Chondrocyte (in vitro differentiated cells): Measurements from ENCODE around the gene ZDHHC6. TPM values are rescaled to one million over a fixed set of nuclear protein-coding genes. Genes with fewer than 3 reads are reported as not detected.
"Not testable (repeated sequence)": the region's sequence is repeated elsewhere in the genome, so short reads cannot be mapped to it uniquely, and the experiment has no call there.

Source experiments
- DNase-seq: peaks from one replicate; pipeline ENCODE4 v3.0.0; 2021; ENCODE audit warnings: mixed read lengths, low spot score
- H3K27ac Mint-ChIP-seq: one replicate; pipeline ENCODE4 v1.8.0; 2021; ENCODE audit warnings: mild to moderate bottlenecking, moderate library complexity, mixed read lengths; ENCODE audit not compliant: unreplicated experiment
- H3K27me3 Mint-ChIP-seq: 2 replicates; pipeline ENCODE4 v1.8.0; 2021; ENCODE audit warnings: low read depth, mixed read lengths
- H3K36me3 Mint-ChIP-seq: 2 replicates; pipeline ENCODE4 v1.8.0; 2021; ENCODE audit warnings: low read depth, mixed read lengths
- H3K4me1 Mint-ChIP-seq: 2 replicates; pipeline ENCODE4 v1.8.0; 2021; ENCODE audit warnings: low read depth, mild to moderate bottlenecking, mixed read lengths
- H3K4me3 Mint-ChIP-seq: one replicate; pipeline ENCODE4 v1.8.0; 2021; ENCODE audit warnings: mild to moderate bottlenecking, moderate library complexity, mixed read lengths; ENCODE audit not compliant: unreplicated experiment
- H3K9me3 Mint-ChIP-seq: 2 replicates; pipeline ENCODE4 v1.8.0; 2021; ENCODE audit warnings: low read depth, mixed read lengths
- total RNA-seq: library from RNA; stranded (reverse); gene quantifications from 3 replicates; pipeline ENCODE4 v1.2.1, GENCODE V29; 2021
- TF ChIP-seq, protein P1 (sequence below): fragments of 200-600 bp; sonication (generic); IDR thresholded peaks from 2 replicates; pipeline ENCODE4 v1.5.0; 2021; ENCODE audit warnings: antibody characterized with exemption, mild to moderate bottlenecking, moderate library complexity

ZDHHC6 gene
- total RNA-seq, 1 donor from 2014 or later: 23.4 TPM

DNA sequence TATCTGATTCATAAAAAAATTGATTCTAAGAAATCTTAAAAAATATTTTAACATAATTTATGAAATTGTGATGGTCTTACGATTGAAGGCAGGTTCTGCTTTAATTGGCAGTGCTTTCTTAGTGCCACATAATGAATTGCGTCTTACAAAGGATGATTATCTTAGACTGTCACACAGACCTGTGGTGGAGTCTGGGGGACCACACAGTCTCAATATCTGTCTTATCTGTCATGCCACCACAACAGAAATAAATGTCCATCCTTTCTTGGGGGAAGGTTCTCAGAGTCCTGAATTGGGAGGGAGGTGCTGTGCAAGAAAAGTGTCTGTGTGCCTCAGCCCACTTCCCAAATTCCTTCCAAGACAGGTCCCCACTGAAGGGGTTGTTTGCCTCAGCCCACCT, 34.0 kb downstream of the ZDHHC6 start:
- Mint-ChIP-seq H3K9me3 (no peaks in the 10 kb centered on the region), H3K4me3 (no peak overlapping the region), H3K27ac (no peak overlapping the region), H3K27me3 (peaks cover 23% of the 10 kb centered on the region), H3K4me1 (no peaks in the 10 kb centered on the region), H3K36me3 (no peaks in the 10 kb centered on the region)
- DNase-seq: no peak
- TF ChIP-seq, protein P1, sequence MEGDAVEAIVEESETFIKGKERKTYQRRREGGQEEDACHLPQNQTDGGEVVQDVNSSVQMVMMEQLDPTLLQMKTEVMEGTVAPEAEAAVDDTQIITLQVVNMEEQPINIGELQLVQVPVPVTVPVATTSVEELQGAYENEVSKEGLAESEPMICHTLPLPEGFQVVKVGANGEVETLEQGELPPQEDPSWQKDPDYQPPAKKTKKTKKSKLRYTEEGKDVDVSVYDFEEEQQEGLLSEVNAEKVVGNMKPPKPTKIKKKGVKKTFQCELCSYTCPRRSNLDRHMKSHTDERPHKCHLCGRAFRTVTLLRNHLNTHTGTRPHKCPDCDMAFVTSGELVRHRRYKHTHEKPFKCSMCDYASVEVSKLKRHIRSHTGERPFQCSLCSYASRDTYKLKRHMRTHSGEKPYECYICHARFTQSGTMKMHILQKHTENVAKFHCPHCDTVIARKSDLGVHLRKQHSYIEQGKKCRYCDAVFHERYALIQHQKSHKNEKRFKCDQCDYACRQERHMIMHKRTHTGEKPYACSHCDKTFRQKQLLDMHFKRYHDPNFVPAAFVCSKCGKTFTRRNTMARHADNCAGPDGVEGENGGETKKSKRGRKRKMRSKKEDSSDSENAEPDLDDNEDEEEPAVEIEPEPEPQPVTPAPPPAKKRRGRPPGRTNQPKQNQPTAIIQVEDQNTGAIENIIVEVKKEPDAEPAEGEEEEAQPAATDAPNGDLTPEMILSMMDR: no peak

DNA sequence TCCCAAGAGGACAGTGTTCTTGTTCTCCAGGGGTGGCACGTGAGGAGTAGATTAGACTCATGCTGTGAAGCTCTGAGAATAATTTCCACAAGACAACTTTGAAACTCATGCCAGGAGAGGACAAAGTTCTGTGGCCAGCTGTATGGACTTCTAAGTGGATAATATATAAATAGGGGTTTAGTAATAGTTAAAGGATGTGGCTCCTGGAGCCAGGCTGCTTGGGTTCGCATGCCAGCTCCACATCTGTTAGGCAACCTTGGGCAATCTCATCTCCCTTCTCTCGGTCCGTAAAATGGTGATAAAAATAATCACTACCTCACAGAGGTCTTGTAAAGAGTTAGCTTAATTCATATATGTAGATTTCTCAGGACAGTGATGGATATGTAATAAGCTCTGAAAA, 37.0 kb downstream of the ZDHHC6 start:
- H3K9me3 Mint-ChIP-seq: no peaks in the 10 kb centered on the region
- no peak overlapping the region for H3K27ac Mint-ChIP-seq
- H3K4me1 Mint-ChIP-seq: no peaks in the 10 kb centered on the region
- TF ChIP-seq, protein P1: no peak
- no peak overlapping the region for H3K4me3 Mint-ChIP-seq
- no peaks in the 10 kb centered on the region for H3K36me3 Mint-ChIP-seq
- DNase-seq: no peak
- H3K27me3 Mint-ChIP-seq: peaks cover 23% of the 10 kb centered on the region

DNA sequence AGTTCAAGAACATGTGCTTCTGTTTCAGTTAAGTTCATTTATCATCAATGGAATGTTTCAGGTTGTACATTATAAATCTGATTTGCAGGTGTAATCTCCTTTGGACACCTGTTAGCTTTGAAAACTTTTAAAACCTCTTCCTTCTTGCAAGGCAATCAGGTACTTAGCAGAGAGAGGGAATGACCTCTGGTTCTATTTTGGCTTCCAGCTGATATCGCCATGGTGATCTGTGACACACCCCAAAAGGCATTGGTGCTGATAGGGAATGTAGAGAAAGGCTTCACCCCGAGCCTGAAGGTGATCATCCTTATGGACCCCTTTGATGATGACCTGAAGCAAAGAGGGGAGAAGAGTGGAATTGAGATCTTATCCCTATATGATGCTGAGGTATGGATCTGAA, 37.4 kb downstream of the ZDHHC6 start:
- TF ChIP-seq, protein P1: no peak
- DNase-seq: no peak
- no peak overlapping the region for H3K27ac Mint-ChIP-seq
- no peaks in the 10 kb centered on the region for H3K4me1 Mint-ChIP-seq
- peaks cover 24% of the 10 kb centered on the region for H3K27me3 Mint-ChIP-seq
- no peaks in the 10 kb centered on the region for H3K36me3 Mint-ChIP-seq
- H3K4me3 Mint-ChIP-seq: no peak overlapping the region
- no peaks in the 10 kb centered on the region for H3K9me3 Mint-ChIP-seq

DNA sequence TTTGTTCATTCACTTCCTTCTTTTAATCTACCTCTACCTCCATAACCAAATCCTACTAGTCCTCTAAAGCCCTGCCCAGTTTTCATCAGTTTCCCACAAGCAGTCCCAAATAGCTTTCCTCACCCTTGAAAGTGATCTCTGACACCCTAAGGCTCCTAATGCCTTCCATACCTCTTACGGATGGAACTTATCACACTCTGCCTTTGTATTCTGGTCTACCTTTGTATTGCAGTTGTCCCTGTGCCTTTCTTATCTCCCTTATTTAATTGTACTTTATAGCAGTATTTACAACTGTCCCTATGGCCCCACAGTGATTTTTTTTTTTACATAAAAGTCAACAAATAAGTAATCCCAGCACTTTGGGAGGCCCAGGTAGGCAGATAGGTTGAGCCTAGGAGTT, 39.0 kb downstream of the ZDHHC6 start:
- Mint-ChIP-seq H3K9me3 (no peaks in the 10 kb centered on the region), H3K27me3 (peaks cover 26% of the 10 kb centered on the region), H3K36me3 (no peaks in the 10 kb centered on the region), H3K4me1 (no peaks in the 10 kb centered on the region), H3K27ac (no peak overlapping the region), H3K4me3 (no peak overlapping the region)
- DNase-seq: no peak
- TF ChIP-seq, protein P1: no peak

DNA sequence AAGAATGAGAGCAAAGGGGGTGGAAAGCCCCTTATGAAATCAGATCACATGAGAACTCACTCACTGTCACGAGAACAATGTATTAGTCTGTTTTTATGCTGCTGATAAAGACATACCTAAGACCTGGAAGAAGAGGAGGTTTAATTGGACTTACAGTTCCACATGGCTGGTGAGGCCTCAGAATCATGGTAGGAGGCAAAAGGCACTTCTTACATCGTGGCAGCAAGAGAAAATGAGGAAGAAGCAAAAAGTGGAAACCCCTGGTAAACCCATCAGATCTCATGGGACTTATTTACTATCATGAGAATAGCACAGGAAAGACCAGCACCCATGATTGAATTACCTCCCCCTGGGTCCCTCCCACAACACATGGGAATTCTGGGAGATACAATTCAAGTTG, 39.9 kb downstream of the ZDHHC6 start:
- H3K27me3 Mint-ChIP-seq: peaks cover 29% of the 10 kb centered on the region

DNA sequence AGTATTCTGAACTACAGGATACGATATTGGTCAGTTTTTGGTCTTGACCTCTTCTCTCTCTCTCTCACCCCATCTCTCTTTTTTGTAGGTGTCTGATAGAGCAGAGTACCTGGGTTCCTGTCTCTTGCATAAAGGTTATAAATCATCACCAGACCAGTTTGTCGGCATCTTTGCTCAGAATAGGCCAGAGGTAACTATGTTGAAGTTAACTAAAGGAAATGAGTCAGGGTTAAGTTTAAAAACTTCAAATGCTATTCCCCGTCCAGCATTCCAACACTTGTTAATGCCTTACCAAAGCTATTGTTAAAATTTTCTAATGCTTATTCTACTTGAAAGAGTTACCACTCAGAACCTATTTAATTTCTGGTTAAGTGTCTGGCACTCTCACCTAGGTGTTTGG, 42.1 kb downstream of the ZDHHC6 start:
- peaks cover 26% of the 10 kb centered on the region for H3K27me3 Mint-ChIP-seq
- TF ChIP-seq, protein P1: no peak
- H3K4me3 Mint-ChIP-seq: no peak overlapping the region
- no peaks in the 10 kb centered on the region for H3K36me3 Mint-ChIP-seq
- no peaks in the 10 kb centered on the region for H3K9me3 Mint-ChIP-seq
- no peak for DNase-seq
- H3K27ac Mint-ChIP-seq: no peak overlapping the region
- H3K4me1 Mint-ChIP-seq: no peaks in the 10 kb centered on the region

More for the DNA sequence above, 39.9 kb downstream of the ZDHHC6 start:
- not testable (repeated sequence) for DNase-seq, H3K4me1 Mint-ChIP-seq, H3K27ac Mint-ChIP-seq, H3K9me3 Mint-ChIP-seq, H3K36me3 Mint-ChIP-seq, H3K4me3 Mint-ChIP-seq
